Suprapubic skin (tissue), 3 donors: ENCODE data around the gene CHST10.

ENCODE experiments used
- CTCF ChIP-seq, 2 donors: fragments of 200-600 bp in 1 of 2; fragments of 450-650 bp in 1 of 2; sonication (generic) in 1 of 2; IDR thresholded peaks; one replicate each; pipeline ENCODE4 v1.5.1; 2016 to 2019; ENCODE audit warnings: antibody characterized with exemption in 2 of 2, mild to moderate bottlenecking in 1 of 2, moderate library complexity in 1 of 2
- EP300 ChIP-seq: sonication (generic); formaldehyde crosslinking; IDR thresholded peaks from one replicate; pipeline ENCODE4 v1.6.1; 2017; ENCODE audit warnings: antibody characterized with exemption
- POLR2A ChIP-seq, 2 donors: fragments of 450-650 bp; IDR thresholded peaks; one replicate each; pipeline ENCODE4 v1.6.1; 2017; ENCODE audit warnings: antibody characterized with exemption in 2 of 2, mild to moderate bottlenecking in 2 of 2, moderate library complexity in 2 of 2

DNA sequence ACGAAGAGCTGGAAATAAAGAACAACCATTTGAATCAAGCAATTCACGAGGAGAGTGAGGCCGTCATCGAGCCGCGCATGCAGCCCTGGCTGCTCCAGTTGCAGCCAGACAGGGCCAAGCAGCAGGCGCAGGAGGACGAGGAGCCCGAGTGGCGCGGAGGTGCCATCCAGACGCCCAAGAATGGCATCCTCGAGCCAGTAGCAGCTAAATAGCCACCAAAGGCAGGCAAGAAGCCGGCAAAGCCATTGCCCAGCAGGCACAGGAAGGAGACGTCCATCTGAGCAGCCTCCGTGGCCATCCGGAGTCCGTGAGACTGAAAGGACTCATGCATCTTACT lies 8.9 kb upstream of the CHST10 start:
- TF ChIP-seq CTCF (IDR thresholded peaks at IDR 0.05) (no peak), POLR2A (IDR thresholded peaks at IDR 0.05) (no peak), EP300 (no peak)
